Measurements from ENCODE around the gene KANTR. TPM values are rescaled to one million over a fixed set of nuclear protein-coding genes. Genes with fewer than 3 reads are reported as not detected.

The KANTR gene
- total and polyA plus RNA-seq, 9 of the 15 experiments (the other 6 are each of a cell fraction or from before 2014, with no cell fraction given) = 1.0 to 5.7 (median 3.4) TPM

GRCh38 chrX:53072418-53073114 is 21.4 kb upstream of the KANTR start (continued):
- TF ChIP-seq SETDB1 (IDR thresholded peaks at IDR 0.05; ENCODE audit: low read length) (no peak), EP400 (IDR thresholded peaks at IDR 0.05) (no peak), TOE1 (IDR thresholded peaks at IDR 0.05; ENCODE audit: borderline replicate concordance) (peak; percentile 2; the same call in 1 of the 2 replicates), TOE1 (CRISPR knock-in tag; IDR thresholded peaks at IDR 0.05; ENCODE audit: borderline replicate concordance, low read depth) (no peak), ZNF124 (CRISPR knock-in tag; IDR thresholded peaks at IDR 0.05) (no peak), CBFB (CRISPR knock-in tag; IDR thresholded peaks at IDR 0.05) (no peak), ESRRB (CRISPR knock-in tag; IDR thresholded peaks at IDR 0.05; ENCODE audit: borderline replicate concordance) (no peak), EP300 (IDR thresholded peaks at IDR 0.05; ENCODE audit: low read length) (no peak), CC2D1A (IDR thresholded peaks at IDR 0.05) (0 out of 2 replicates have a peak, but pooled peaks have one; percentile 23), ZNF184 (CRISPR knock-in tag; IDR thresholded peaks at IDR 0.05) (no peak)

DNA sequence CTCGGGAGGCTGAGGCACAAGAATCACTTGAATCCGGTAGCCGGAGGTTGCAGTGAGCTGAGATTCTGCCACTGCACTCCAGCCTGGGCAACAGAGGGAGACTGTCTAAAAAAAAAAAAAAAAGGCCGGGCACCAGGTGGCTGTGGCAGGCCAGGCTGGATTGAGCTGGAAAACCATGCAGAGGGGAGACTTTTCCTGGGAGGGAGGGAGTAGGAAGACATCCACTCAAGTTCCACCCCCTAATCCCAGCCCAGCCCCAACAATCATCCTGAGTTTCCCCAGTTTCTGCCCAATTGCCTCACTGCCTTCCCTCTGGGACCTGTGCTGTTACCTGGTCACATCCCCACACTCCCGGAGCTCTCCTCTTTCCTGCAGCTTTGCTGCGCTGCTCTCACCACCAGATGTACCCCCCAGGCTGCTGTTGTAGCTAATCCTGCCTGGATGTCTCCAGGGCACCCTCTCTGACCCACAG is 20.8 kb upstream of the KANTR start:
- Histone ChIP-seq H3K79me2 (ENCODE audit: control insufficient read depth, insufficient read depth, low read length) (no peaks in the 10 kb centered on the region), H3K9ac (ENCODE audit: insufficient read depth in 1 of 2, low read depth in 2 of 2, low read length in 2 of 2) (peak overlapping the region in 1 of 2 experiments; percentile 43; a peak in 1 of 4 replicates), H3K36me3 (ENCODE audit: control insufficient read depth, insufficient read depth, low read length) (no peaks in the 10 kb centered on the region), H3K9me3 (replicated peaks; ENCODE audit: control insufficient read depth, insufficient read depth, low read depth, low read length) (no peaks in the 10 kb centered on the region), H3K4me2 (ENCODE audit: insufficient read depth, low read length) (no peak overlapping the region), H3K27me3 (ENCODE audit: control insufficient read depth in 2 of 2, insufficient read depth in 2 of 2, low read length in 2 of 2) (no peaks in the 10 kb centered on the region), H4K20me1 (replicated peaks; ENCODE audit: control insufficient read depth, insufficient read depth, low read length) (no peaks in the 10 kb centered on the region), H3K27ac (ENCODE audit: extremely low read depth, low read depth, low read length) (no peak overlapping the region), H2AFZ (ENCODE audit: low read depth, low read length) (peak overlapping the region; percentile 93), H3K9me1 (ENCODE audit: control insufficient read depth, insufficient read depth, low read length) (no peaks in the 10 kb centered on the region), H3K4me3 (no peak overlapping the region), H3K4me1 (replicated peaks in 1 of 2; ENCODE audit: control insufficient read depth in 2 of 2, insufficient read depth in 2 of 2, low read length in 2 of 2) (peaks cover 0 to 18% of the 10 kb centered on the region in 2 experiments; a peak in 3 of 5 replicates)
- ATAC-seq = peak; percentile 11; the same call in 2 of the 3 replicates
- intact Hi-C loops (cut with micrococcal nuclease) (loop anchor here (10.0 kb wide), 1 partner anchor 152 kb away; the partner anchor contains the start of gene KDM5C), in situ Hi-C loops (cut with MboI) (no loop called here)
- DNase-seq (ENCODE audit: extremely low read depth in 1 of 4, low spot score in 3 of 4) = no peak
- no peak for FAIRE-seq
- WGBS (ENCODE audit: insufficient coverage, low coverage, missing lambda C conversion rate) = 13% methylated on average over 4 of the region's 6 CpGs
- BruUV-seq (replicated peaks) = no TSS peak
- POLR2A ChIA-PET = no interaction called here
- CTCF ChIA-PET (ENCODE audit: low intra/inter-chr PET ratio) = no interaction called here
- TF ChIP-seq ZEB2 (IDR thresholded peaks at IDR 0.05) = no peak
- TF ChIP-seq FOXP1 (CRISPR knock-in tag; IDR thresholded peaks at IDR 0.05) = no peak
- no peak for TF ChIP-seq RUNX1 (IDR thresholded peaks at IDR 0.05; ENCODE audit: low read depth)
- TF ChIP-seq TCF15 (CRISPR knock-in tag; IDR thresholded peaks at IDR 0.05) = no peak
- no peak for TF ChIP-seq PTRF (tag; IDR thresholded peaks at IDR 0.05)
- no peak for TF ChIP-seq NBN (IDR thresholded peaks at IDR 0.05; ENCODE audit: low read depth)
- no peak for TF ChIP-seq CXXC5 (CRISPR knock-in tag; IDR thresholded peaks at IDR 0.05)
- no peak for TF ChIP-seq ILK (tag; IDR thresholded peaks at IDR 0.05; ENCODE audit: borderline replicate concordance, low read depth)
- TF ChIP-seq ZNF695 (CRISPR knock-in tag; IDR thresholded peaks at IDR 0.05) = no peak
- TF ChIP-seq BMI1 (IDR thresholded peaks at IDR 0.05; ENCODE audit: low read length) = no peak
- TF ChIP-seq ETV1 (tag; conservative IDR thresholded peaks at IDR 0.05; ENCODE audit: low read depth) = no peak

Measured in K562 (cell line).